Adipocyte (in vitro differentiated cells): ENCODE measurements around the gene NPAS3.

ENCODE experiments used
- DNase-seq: peaks from one replicate; pipeline ENCODE4 v3.0.0-alpha.2; 2015; ENCODE audit warnings: low read depth
- H3K27me3 ChIP-seq: replicated peaks from 2 replicates; pipeline ENCODE4 v1.7.0; 2013; ENCODE audit warnings: mild to moderate bottlenecking, low read length, moderate library complexity; ENCODE audit not compliant: control insufficient read depth, insufficient read depth
- H3K36me3 ChIP-seq: 2 replicates; pipeline ENCODE4 v1.7.0; 2013; ENCODE audit warnings: low read length, mild to moderate bottlenecking, moderate library complexity; ENCODE audit not compliant: control insufficient read depth, insufficient read depth, severe bottlenecking
- H3K4me1 ChIP-seq: 2 replicates; pipeline ENCODE4 v1.7.0; 2013; ENCODE audit warnings: mild to moderate bottlenecking, low read length, moderate library complexity; ENCODE audit not compliant: control insufficient read depth, insufficient read depth
- H3K4me3 ChIP-seq: 2 replicates; pipeline ENCODE4 v1.7.0; 2013; ENCODE audit warnings: mild to moderate bottlenecking, low read length, moderate library complexity
- H3K9ac ChIP-seq: 2 replicates; pipeline ENCODE4 v1.7.0; 2013; ENCODE audit warnings: mild to moderate bottlenecking, low read length, moderate library complexity
- H3K9me3 ChIP-seq: 2 replicates; pipeline ENCODE4 v1.7.0; 2013; ENCODE audit warnings: mild to moderate bottlenecking, low read length, moderate library complexity; ENCODE audit not compliant: control insufficient read depth

NPAS3 gene

DNA sequence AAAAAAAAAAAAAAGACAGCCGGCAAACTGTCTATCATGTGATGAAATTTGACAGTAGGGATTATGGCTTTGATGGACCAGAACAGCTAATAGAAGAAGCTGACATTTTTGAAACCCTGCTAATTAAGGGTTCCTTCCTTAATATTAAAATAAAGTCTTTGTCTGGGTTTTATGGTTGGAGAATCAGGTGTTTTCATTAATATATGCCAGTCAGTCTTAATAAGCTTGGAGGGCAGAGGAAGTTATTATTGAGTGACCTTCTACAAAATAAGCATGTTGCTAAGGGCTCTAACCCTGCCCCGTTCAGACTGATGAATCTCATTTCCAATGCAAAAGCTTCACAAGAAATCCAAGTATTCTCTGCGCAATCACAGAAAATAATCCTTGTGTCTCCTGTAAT lies 722.4 kb downstream of the NPAS3 start:
- Histone ChIP-seq H3K36me3 (no peaks in the 10 kb centered on the region), H3K9ac (no peak overlapping the region), H3K27me3 (no peaks in the 10 kb centered on the region), H3K9me3 (no peaks in the 10 kb centered on the region), H3K4me3 (no peak overlapping the region), H3K4me1 (no peaks in the 10 kb centered on the region)
- no peak for DNase-seq

DNA sequence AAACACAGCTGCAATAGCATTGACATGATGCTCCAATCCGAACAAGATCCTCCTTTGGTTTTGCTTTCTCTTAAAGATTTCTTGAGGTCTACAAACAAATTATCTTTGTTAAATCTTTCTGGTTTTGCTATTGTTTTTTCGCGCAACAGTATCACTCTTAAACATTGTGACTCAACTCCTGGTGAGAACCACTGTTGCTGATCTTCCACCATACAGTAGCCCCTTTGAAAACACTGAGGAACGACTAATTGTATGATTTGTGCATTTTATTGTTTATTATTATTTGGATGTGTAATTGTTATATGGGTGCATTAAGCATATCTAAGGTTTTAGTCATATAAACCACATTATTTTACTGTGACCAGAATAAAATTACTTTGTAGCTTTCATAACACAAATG lies 729.4 kb downstream of the NPAS3 start:
- Histone ChIP-seq H3K27me3 (no peaks in the 10 kb centered on the region), H3K4me1 (no peaks in the 10 kb centered on the region), H3K9ac (no peak overlapping the region), H3K36me3 (no peaks in the 10 kb centered on the region), H3K4me3 (no peak overlapping the region), H3K9me3 (no peaks in the 10 kb centered on the region)
- DNase-seq, result no peak

- no peaks in the 10 kb centered on the region for H3K36me3 ChIP-seq
- no peaks in the 10 kb centered on the region for H3K27me3 ChIP-seq
- DNase-seq, result no peak
- no peaks in the 10 kb centered on the region for H3K4me1 ChIP-seq
- no peak overlapping the region for H3K9ac ChIP-seq
- no peak overlapping the region for H3K4me3 ChIP-seq
- no peaks in the 10 kb centered on the region for H3K9me3 ChIP-seq
These were observed 730.4 kb downstream of the NPAS3 start for GRCh38 chr14:33669111-33669510.

DNA sequence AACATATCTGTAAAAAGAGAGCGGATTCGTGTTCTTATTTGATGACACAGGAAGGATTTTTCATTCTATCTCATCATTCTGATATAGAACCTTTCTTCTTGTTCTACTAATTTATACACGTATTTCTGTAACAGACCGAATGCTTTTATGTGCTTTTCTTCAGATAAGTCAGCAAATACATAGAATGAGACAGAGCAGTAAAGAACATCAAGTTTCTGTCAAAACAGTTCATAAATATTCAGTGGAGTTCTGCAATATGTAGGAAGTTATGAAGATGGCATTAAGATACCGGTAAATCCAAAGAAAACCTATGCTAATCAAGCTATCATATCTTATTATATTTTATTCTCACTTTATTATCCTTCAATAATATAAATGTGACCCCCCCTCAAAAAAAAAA lies 731.6 kb downstream of the NPAS3 start:
- Histone ChIP-seq H3K27me3 (no peaks in the 10 kb centered on the region), H3K36me3 (no peaks in the 10 kb centered on the region), H3K9ac (no peak overlapping the region), H3K4me1 (no peaks in the 10 kb centered on the region), H3K4me3 (no peak overlapping the region), H3K9me3 (no peaks in the 10 kb centered on the region)
- DNase-seq, result no peak

DNA sequence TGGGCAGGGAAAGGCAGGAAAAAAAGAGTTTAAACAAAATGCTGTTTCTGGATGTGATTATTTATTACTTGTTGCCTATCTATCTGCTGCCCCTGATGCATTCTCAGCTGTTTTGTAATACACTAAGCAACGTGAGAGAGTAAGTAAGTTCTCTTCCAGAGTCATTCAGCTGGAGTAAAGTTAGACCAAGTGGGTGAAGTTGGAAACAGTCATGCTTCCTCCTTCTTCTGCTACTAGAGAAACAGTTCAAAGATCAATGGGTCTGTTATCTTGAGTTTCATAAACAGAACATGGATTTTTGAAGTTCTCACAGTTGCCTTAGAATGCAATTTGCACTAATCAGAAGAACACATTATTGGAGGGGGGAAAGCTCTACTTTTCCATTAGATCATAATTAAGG lies 732.9 kb downstream of the NPAS3 start:
- H3K4me3 ChIP-seq, result no peak overlapping the region
- H3K36me3 ChIP-seq, result no peaks in the 10 kb centered on the region
- no peak for DNase-seq
- no peaks in the 10 kb centered on the region for H3K4me1 ChIP-seq
- H3K27me3 ChIP-seq, result no peaks in the 10 kb centered on the region
- H3K9me3 ChIP-seq, result no peaks in the 10 kb centered on the region
- H3K9ac ChIP-seq, result no peak overlapping the region

GRCh38 chr14:33674927-33675326 lies 736.2 kb downstream of the NPAS3 start:
- H3K9me3 ChIP-seq, result no peaks in the 10 kb centered on the region
- no peaks in the 10 kb centered on the region for H3K27me3 ChIP-seq
- H3K36me3 ChIP-seq, result no peaks in the 10 kb centered on the region
- DNase-seq, result no peak
- peaks cover 11% of the 10 kb centered on the region for H3K4me1 ChIP-seq
- no peak overlapping the region for H3K4me3 ChIP-seq
- no peak overlapping the region for H3K9ac ChIP-seq

DNA sequence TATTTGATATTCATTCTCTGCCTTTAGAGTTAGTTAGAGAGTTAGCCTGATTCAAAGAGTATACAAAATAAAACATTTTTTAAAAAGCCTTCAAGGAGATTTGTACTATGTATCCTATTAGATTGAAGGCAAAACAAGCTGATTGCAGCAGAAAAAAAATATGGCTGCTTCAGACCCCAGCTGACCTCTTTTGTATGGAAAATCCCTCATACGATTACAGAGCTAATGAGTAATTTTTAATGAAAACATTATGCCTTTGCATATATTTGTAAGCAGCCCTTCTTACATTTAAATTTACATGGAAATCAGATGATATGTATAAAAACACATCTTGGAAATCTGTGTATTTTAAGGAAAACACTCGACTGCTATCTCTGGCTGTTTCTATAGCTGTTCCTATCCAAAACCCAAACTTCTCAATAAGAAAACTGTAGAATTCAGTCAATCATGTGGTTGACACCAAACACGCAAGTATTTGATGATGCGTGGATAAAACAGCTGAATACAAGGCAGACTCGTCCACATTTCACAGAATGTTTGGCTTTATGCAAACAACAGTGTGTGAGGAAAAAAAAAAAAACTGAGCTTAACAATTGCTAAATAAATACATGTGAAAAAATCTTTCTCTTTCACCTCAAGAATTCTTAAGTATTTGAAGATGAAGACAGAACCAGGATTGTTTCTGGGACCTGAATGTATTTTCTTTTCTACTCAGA lies 736.9 kb downstream of the NPAS3 start:
- no peak overlapping the region for H3K9ac ChIP-seq
- H3K4me1 ChIP-seq, result peaks cover 14% of the 10 kb centered on the region
- no peaks in the 10 kb centered on the region for H3K27me3 ChIP-seq
- no peaks in the 10 kb centered on the region for H3K36me3 ChIP-seq
- H3K4me3 ChIP-seq, result no peak overlapping the region
- DNase-seq, result no peak
- no peaks in the 10 kb centered on the region for H3K9me3 ChIP-seq

DNA sequence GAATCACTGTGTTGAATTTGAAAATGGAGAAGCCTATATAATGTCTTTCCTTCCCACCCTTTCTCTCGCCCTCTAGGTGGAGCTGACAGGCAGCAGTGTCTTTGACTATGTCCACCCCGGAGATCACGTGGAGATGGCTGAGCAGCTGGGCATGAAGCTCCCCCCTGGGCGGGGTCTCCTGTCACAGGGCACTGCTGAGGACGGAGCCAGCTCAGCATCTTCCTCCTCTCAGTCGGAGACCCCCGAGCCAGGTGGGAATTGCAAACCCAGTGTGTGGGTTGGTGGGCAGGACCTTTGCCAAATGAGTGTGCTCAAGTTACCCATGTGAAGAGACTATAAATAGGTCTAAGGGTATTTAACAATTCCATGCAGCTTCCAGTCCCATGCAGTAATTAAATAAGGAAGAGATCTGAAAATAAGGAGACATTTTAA lies 737.5 kb downstream of the NPAS3 start:
- Histone ChIP-seq H3K9ac (no peak overlapping the region), H3K9me3 (no peaks in the 10 kb centered on the region), H3K4me1 (peaks cover 14% of the 10 kb centered on the region), H3K36me3 (no peaks in the 10 kb centered on the region), H3K4me3 (no peak overlapping the region), H3K27me3 (no peaks in the 10 kb centered on the region)
- DNase-seq, result peak; percentile 15

- Histone ChIP-seq H3K4me1 (peaks cover 14% of the 10 kb centered on the region), H3K9ac (no peak overlapping the region), H3K36me3 (no peaks in the 10 kb centered on the region), H3K27me3 (no peaks in the 10 kb centered on the region), H3K9me3 (no peaks in the 10 kb centered on the region), H3K4me3 (no peak overlapping the region)
- no peak for DNase-seq
These were observed 738.2 kb downstream of the NPAS3 start for GRCh38 chr14:33676891-33677290.

DNA sequence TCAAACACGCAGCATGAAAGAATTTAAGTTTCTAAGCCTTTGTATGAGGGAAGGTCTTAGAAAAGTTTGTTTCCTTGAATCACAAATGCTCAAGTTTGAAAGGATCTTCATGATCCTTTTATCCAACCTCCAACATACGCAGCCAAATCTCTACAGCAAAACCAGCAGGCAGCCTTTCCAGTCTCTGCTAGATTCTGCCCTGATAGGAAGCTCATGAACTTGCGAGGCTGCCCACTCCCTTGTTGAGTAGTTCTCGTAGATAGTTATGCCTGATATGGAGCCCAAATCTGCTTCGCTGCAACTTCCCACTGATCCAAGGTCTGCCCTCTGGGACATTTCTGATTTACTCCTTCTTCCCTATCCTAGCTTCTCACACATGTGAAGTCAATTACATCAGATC lies 739.3 kb downstream of the NPAS3 start:
- H3K9me3 ChIP-seq, result no peaks in the 10 kb centered on the region
- DNase-seq, result no peak
- peaks cover 24% of the 10 kb centered on the region for H3K4me1 ChIP-seq
- H3K9ac ChIP-seq, result no peak overlapping the region
- no peaks in the 10 kb centered on the region for H3K27me3 ChIP-seq
- H3K36me3 ChIP-seq, result no peaks in the 10 kb centered on the region
- no peak overlapping the region for H3K4me3 ChIP-seq

GRCh38 chr14:33679025-33679424 lies 740.3 kb downstream of the NPAS3 start:
- Histone ChIP-seq H3K9ac (no peak overlapping the region), H3K4me1 (peaks cover 33% of the 10 kb centered on the region), H3K4me3 (no peak overlapping the region), H3K9me3 (no peaks in the 10 kb centered on the region), H3K36me3 (no peaks in the 10 kb centered on the region), H3K27me3 (no peaks in the 10 kb centered on the region)
- no peak for DNase-seq
